GM19455 (cell line): ENCODE measurements around the gene PSPH.
A peak's percentile ranks its signal among the peaks of the same experiment; 100 is the strongest.
"Not testable (repeated sequence)": the region's sequence is repeated elsewhere in the genome, so short reads cannot be mapped to it uniquely, and the experiment has no call there.

Experiments
- ATAC-seq: cut with Tn5 transposase; IDR thresholded peaks from one replicate; pipeline ENCODE4 v1.9.1; 2021; ENCODE audit not compliant: unreplicated experiment

PSPH gene

GRCh38 chr7:56063500-56063881 lies 12.2 kb upstream of the PSPH start:
- no peak for ATAC-seq

- ATAC-seq: no peak
Observed at GRCh38 chr7:56062382-56062781, 11.1 kb upstream of the PSPH start.

- ATAC-seq: no peak
Observed at GRCh38 chr7:56053993-56054392, 2.7 kb upstream of the PSPH start.

- ATAC-seq: no peak
Observed at GRCh38 chr7:56053379-56053778, 2.1 kb upstream of the PSPH start.

- no peak for ATAC-seq
Observed at GRCh38 chr7:56051053-56051338, 248 bp downstream of the PSPH start.

GRCh38 chr7:56048763-56049162 lies 2.5 kb downstream of the PSPH start:
- not testable (repeated sequence) for ATAC-seq

GRCh38 chr7:56048245-56048644 lies 3.0 kb downstream of the PSPH start:
- ATAC-seq: no peak

GRCh38 chr7:56047446-56048116 lies 3.7 kb downstream of the PSPH start:
- ATAC-seq: not testable (repeated sequence)

GRCh38 chr7:56046721-56047445 lies 4.4 kb downstream of the PSPH start:
- no peak for ATAC-seq

- ATAC-seq: not testable (repeated sequence)
Observed at GRCh38 chr7:56045758-56046157, 5.5 kb downstream of the PSPH start.

GRCh38 chr7:56040730-56041129 lies 10.5 kb downstream of the PSPH start:
- no peak for ATAC-seq

GRCh38 chr7:56033671-56034432 lies 17.4 kb downstream of the PSPH start:
- ATAC-seq: peak; percentile 99

- ATAC-seq: not testable (repeated sequence)
Observed at GRCh38 chr7:56032578-56032977, 18.7 kb downstream of the PSPH start.

GRCh38 chr7:56031556-56031955 lies 19.7 kb downstream of the PSPH start:
- ATAC-seq: not testable (repeated sequence)

GRCh38 chr7:56030340-56030739 lies 20.9 kb downstream of the PSPH start:
- ATAC-seq: no peak

- no peak for ATAC-seq
Observed at GRCh38 chr7:56028942-56029630, 22.2 kb downstream of the PSPH start.

- no peak for ATAC-seq
Observed at GRCh38 chr7:56026538-56026937, 24.7 kb downstream of the PSPH start.

GRCh38 chr7:56023500-56023899 lies 27.7 kb downstream of the PSPH start:
- no peak for ATAC-seq

GRCh38 chr7:56019501-56019900 lies 31.7 kb downstream of the PSPH start:
- no peak for ATAC-seq

- not testable (repeated sequence) for ATAC-seq
Observed at GRCh38 chr7:56017015-56017414, 34.2 kb downstream of the PSPH start.

GRCh38 chr7:56009695-56010094 lies 41.5 kb downstream of the PSPH start:
- no peak for ATAC-seq

GRCh38 chr7:56007891-56008290 lies 43.4 kb downstream of the PSPH start:
- ATAC-seq: no peak
